Keratinocyte (primary cell): ENCODE results near the gene GPX3. TPM values are rescaled to one million over a fixed set of nuclear protein-coding genes. Genes with fewer than 3 reads are reported as not detected.
A peak's percentile ranks its signal among the peaks of the same experiment; 100 is the strongest.

ENCODE experiments used
- DNase-seq: peaks from one replicate; pipeline ENCODE4 v3.0.0-alpha.2; 2011; ENCODE audit warnings: low read depth, missing footprints, low spot score
- FAIRE-seq: peaks from 2 replicates; lab custom pipeline; 2011; peaks lifted over from hg19 to GRCh38; lab: Jason Lieb, UNC
- H2AFZ ChIP-seq: 2 replicates; pipeline ENCODE4 v1.6.0; 2012; ENCODE audit warnings: low read length, control low read depth, inconsistent platforms; ENCODE audit not compliant: control insufficient read depth
- H3K27ac ChIP-seq: 2 replicates; pipeline ENCODE4 v1.5.1; 2011; ENCODE audit warnings: low read length; ENCODE audit not compliant: control insufficient read depth, insufficient read depth
- H3K27me3 ChIP-seq: 3 replicates; pipeline ENCODE4 v1.6.0; 2011; ENCODE audit warnings: low read length; ENCODE audit not compliant: control insufficient read depth, insufficient read depth; ENCODE audit errors: extremely low read depth
- H3K36me3 ChIP-seq, 2 experiments: 2 replicates in 1 of 2; 3 replicates in 1 of 2; pipeline ENCODE4 v1.5.1; 2011; ENCODE audit warnings: low read length in 2 of 2, mild to moderate bottlenecking in 1 of 2; ENCODE audit not compliant: control insufficient read depth in 2 of 2, insufficient read depth in 2 of 2; ENCODE audit errors: extremely low read depth in 1 of 2
- H3K4me1 ChIP-seq: 3 replicates; pipeline ENCODE4 v1.5.1; 2011; ENCODE audit warnings: low read length; ENCODE audit not compliant: control insufficient read depth, insufficient read depth; ENCODE audit errors: extremely low read depth
- H3K4me2 ChIP-seq: 3 replicates; pipeline ENCODE4 v1.6.0; 2011; ENCODE audit warnings: low read depth, low read length; ENCODE audit not compliant: control insufficient read depth, insufficient read depth; ENCODE audit errors: extremely low read depth
- H3K4me3 ChIP-seq, 3 experiments: fragments of 200-600 bp in 1 of 3; sonication (generic) in 1 of 3; 2 replicates in 2 of 3; 3 replicates in 1 of 3; pipeline ENCODE4 v1.5.1; 2011 to 2016; ENCODE audit warnings: low read length in 3 of 3, mild to moderate bottlenecking in 3 of 3, control low read depth in 2 of 3, inconsistent platforms in 1 of 3, low read depth in 1 of 3, mixed read lengths in 1 of 3, mixed run types in 1 of 3, moderate library complexity in 1 of 3; ENCODE audit not compliant: control insufficient read depth in 2 of 3, insufficient read depth in 2 of 3; ENCODE audit errors: extremely low read depth in 1 of 3
- H3K79me2 ChIP-seq: 2 replicates; pipeline ENCODE4 v1.6.0; 2012; ENCODE audit warnings: low read length; ENCODE audit not compliant: control insufficient read depth, insufficient read depth
- H3K9ac ChIP-seq: 3 replicates; pipeline ENCODE4 v1.6.0; 2011; ENCODE audit warnings: low read length; ENCODE audit not compliant: control insufficient read depth, insufficient read depth; ENCODE audit errors: extremely low read depth
- H3K9me1 ChIP-seq: 3 replicates; pipeline ENCODE4 v1.6.0; 2011; ENCODE audit warnings: low read length; ENCODE audit not compliant: control insufficient read depth, insufficient read depth; ENCODE audit errors: extremely low read depth
- H3K9me3 ChIP-seq: 2 replicates; pipeline ENCODE4 v1.5.1; 2012; ENCODE audit warnings: low read depth, low read length; ENCODE audit not compliant: control insufficient read depth
- H4K20me1 ChIP-seq: 3 replicates; pipeline ENCODE4 v1.6.0; 2011; ENCODE audit warnings: low read length; ENCODE audit not compliant: control insufficient read depth, insufficient read depth; ENCODE audit errors: extremely low read depth
- EZH2 ChIP-seq: IDR thresholded peaks from one replicate; pipeline ENCODE4 v1.6.1; 2012; ENCODE audit warnings: inconsistent platforms, mild to moderate bottlenecking, low read length, moderate library complexity
- dilution Hi-C: fragments of 300-500 bp; cut with MboI; formaldehyde crosslinking; loops from one replicate; pipeline ENCODE4 v1.7.0; 2020; ENCODE audit warnings: low sequenced_read_pairs; ENCODE audit not compliant: extremely low pct_ligation_motif_present
- polyA plus RNA-seq, 5 experiments: library from polyadenylated mRNA; depleted of rRNA in 3 of 5; stranded (reverse) in 3 of 5; stranded (forward) in 1 of 5; unstranded in 1 of 5; fragments of >200 nt; gene quantifications; 1 replicate in 1 of 5; 2 replicates in 3 of 5; 3 replicates in 1 of 5; pipeline versions ENCODE4 v1.2.1 to v1.2.3, GENCODE V29; 2011 to 2012; ENCODE audit warnings: missing spikeins in 2 of 5, low read depth in 1 of 5, low replicate concordance in 1 of 5
- TF ChIP-seq, protein P1 (sequence below), 3 experiments: IDR thresholded peaks in 1 of 3; conservative IDR thresholded peaks in 1 of 3; optimal IDR thresholded peaks in 1 of 3; 2 replicates in 2 of 3; 3 replicates in 1 of 3; pipeline versions ENCODE3 to v1.5.1; 2011; ENCODE audit warnings: low read length in 3 of 3, mild to moderate bottlenecking in 3 of 3, moderate library complexity in 2 of 3, control low read depth in 1 of 3, inconsistent platforms in 1 of 3; ENCODE audit not compliant: insufficient read depth in 2 of 3; ENCODE audit errors: extremely low read depth in 1 of 3

Gene GPX3
- polyA plus RNA-seq, 1 donor (not counting 4 experiments of a cell fraction or from before 2014, with no cell fraction given): 120 TPM

- no peak overlapping the region for H3K27ac ChIP-seq
- no peaks in the 10 kb centered on the region for H3K27me3 ChIP-seq
- no peak overlapping the region for H3K4me3 ChIP-seq
- H3K9me3 ChIP-seq: peaks cover under 1% of the 10 kb centered on the region
- no peak for TF ChIP-seq EZH2
- TF ChIP-seq, protein P1, sequence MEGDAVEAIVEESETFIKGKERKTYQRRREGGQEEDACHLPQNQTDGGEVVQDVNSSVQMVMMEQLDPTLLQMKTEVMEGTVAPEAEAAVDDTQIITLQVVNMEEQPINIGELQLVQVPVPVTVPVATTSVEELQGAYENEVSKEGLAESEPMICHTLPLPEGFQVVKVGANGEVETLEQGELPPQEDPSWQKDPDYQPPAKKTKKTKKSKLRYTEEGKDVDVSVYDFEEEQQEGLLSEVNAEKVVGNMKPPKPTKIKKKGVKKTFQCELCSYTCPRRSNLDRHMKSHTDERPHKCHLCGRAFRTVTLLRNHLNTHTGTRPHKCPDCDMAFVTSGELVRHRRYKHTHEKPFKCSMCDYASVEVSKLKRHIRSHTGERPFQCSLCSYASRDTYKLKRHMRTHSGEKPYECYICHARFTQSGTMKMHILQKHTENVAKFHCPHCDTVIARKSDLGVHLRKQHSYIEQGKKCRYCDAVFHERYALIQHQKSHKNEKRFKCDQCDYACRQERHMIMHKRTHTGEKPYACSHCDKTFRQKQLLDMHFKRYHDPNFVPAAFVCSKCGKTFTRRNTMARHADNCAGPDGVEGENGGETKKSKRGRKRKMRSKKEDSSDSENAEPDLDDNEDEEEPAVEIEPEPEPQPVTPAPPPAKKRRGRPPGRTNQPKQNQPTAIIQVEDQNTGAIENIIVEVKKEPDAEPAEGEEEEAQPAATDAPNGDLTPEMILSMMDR (optimal IDR thresholded peaks at IDR 0.05 in 1 of 3, IDR thresholded peaks at IDR 0.05 in 1 of 3, conservative IDR thresholded peaks at IDR 0.05 in 1 of 3; ENCODE audit: extremely low read depth in 1 of 3, insufficient read depth in 2 of 3, low read length in 3 of 3): no peak
- dilution Hi-C loops: no loop called here
- H4K20me1 ChIP-seq: no peaks in the 10 kb centered on the region
- H2AFZ ChIP-seq: no peak overlapping the region
- H3K4me1 ChIP-seq: no peaks in the 10 kb centered on the region
- FAIRE-seq (no peak), DNase-seq (no peak)
- H3K79me2 ChIP-seq: no peaks in the 10 kb centered on the region
- H3K9me1 ChIP-seq: no peaks in the 10 kb centered on the region
- no peak overlapping the region for H3K9ac ChIP-seq
- H3K36me3 ChIP-seq: no peaks in the 10 kb centered on the region
- H3K4me2 ChIP-seq: no peak overlapping the region
Measured at GRCh38 chr5:150987746-150988145, 32.6 kb upstream of the GPX3 start.

DNA sequence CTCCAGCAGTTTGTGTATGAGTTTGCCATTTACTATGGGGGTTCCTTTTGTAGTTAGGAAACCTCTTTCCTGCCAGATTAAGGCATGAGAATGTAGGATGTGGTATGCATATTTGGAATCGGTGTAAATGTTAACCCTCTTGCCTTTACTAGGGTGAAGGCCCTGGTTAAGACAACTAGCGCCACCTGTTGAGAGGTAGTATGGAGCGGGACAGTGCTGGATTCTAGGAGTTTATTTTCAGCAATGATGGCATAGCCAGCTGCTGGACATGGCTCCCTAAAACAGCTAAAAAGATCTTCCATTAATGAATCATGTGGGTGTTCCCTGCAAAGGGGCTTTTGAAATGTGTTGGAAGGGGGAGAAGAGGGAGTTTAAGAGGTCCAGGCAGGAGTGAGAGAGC is 30.7 kb upstream of the GPX3 start:
- FAIRE-seq: no peak

More for the DNA sequence above, 30.7 kb upstream of the GPX3 start:
- Histone ChIP-seq H3K27me3 (no peaks in the 10 kb centered on the region), H4K20me1 (no peaks in the 10 kb centered on the region), H3K27ac (no peak overlapping the region), H3K36me3 (no peaks in the 10 kb centered on the region), H3K79me2 (no peaks in the 10 kb centered on the region), H3K9me1 (no peaks in the 10 kb centered on the region), H2AFZ (no peak overlapping the region), H3K4me2 (no peak overlapping the region), H3K4me3 (no peak overlapping the region), H3K9me3 (no peaks in the 10 kb centered on the region), H3K4me1 (no peaks in the 10 kb centered on the region), H3K9ac (no peak overlapping the region)
- dilution Hi-C loops: no loop called here
- no peak for DNase-seq
- no peak for TF ChIP-seq EZH2
- TF ChIP-seq, protein P1 (optimal IDR thresholded peaks at IDR 0.05 in 1 of 3, IDR thresholded peaks at IDR 0.05 in 1 of 3, conservative IDR thresholded peaks at IDR 0.05 in 1 of 3; ENCODE audit: extremely low read depth in 1 of 3, insufficient read depth in 2 of 3, low read length in 3 of 3): peak; percentile 21 to 51 (median 32)
